ENCODE results near the gene UQCC3. TPM values are rescaled to one million over a fixed set of nuclear protein-coding genes. Genes with fewer than 3 reads are reported as not detected.

The UQCC3 gene
- total and polyA plus RNA-seq, 2 of the 13 experiments (the other 11 are each of a cell fraction or from before 2014, with no cell fraction given): 7.7 to 16.0 TPM

GRCh38 chr11:62671608-62672389 is at the start of gene UQCC3, which contains the start of gene LBHD1 (continued):
- TF ChIP-seq LRRFIP1 (CRISPR knock-in tag; conservative IDR thresholded peaks at IDR 0.05) (no peak), SNAPC2 (CRISPR knock-in tag; IDR thresholded peaks at IDR 0.05) (peak; percentile 44; the same call in 1 of the 2 replicates), NR2F2 (IDR thresholded peaks at IDR 0.05; ENCODE audit: borderline replicate concordance, low read depth) (no peak), ZNF639 (CRISPR knock-in tag; conservative IDR thresholded peaks at IDR 0.05) (0 out of 2 replicates have a peak, but pooled peaks have one; percentile 35), JDP2 (CRISPR knock-in tag; IDR thresholded peaks at IDR 0.05; ENCODE audit: borderline replicate concordance) (no peak; the same call in 1 of the 2 replicates), TBL1XR1 (IDR thresholded peaks at IDR 0.05; ENCODE audit: borderline replicate concordance, low read length, partially characterized antibody) (no peak), RBM39 (IDR thresholded peaks at IDR 0.05; ENCODE audit: low read depth, low read length, poor library complexity, severe bottlenecking) (peak; percentile 86), ZBTB7B (CRISPR knock-in tag; IDR thresholded peaks at IDR 0.05) (peak; percentile 48; the same call in 1 of the 2 replicates), ZZZ3 (CRISPR knock-in tag; IDR thresholded peaks at IDR 0.05; ENCODE audit: borderline replicate concordance) (peak; percentile 24; the same call in 1 of the 2 replicates), SMYD3 (CRISPR knock-in tag; IDR thresholded peaks at IDR 0.05) (no peak), MAFK (conservative IDR thresholded peaks at IDR 0.05 in 1 of 2, IDR thresholded peaks at IDR 0.05 in 1 of 2; ENCODE audit: low read length in 2 of 2) (peak in 1 of 2 experiments; percentile 47; a peak in 1 of 4 replicates), ZUFSP (CRISPR knock-in tag; IDR thresholded peaks at IDR 0.05; ENCODE audit: borderline replicate concordance) (no peak), ZNF644 (CRISPR knock-in tag; IDR thresholded peaks at IDR 0.05; ENCODE audit: low read depth) (no peak), ZNF776 (CRISPR knock-in tag; IDR thresholded peaks at IDR 0.05) (peak; percentile 73; the same call in 1 of the 2 replicates), ZBTB26 (CRISPR knock-in tag; IDR thresholded peaks at IDR 0.05; ENCODE audit: borderline replicate concordance) (no peak), TARDBP (CRISPR knock-in tag; IDR thresholded peaks at IDR 0.05) (peak; percentile 50; the same call in 1 of the 2 replicates), SMAD3 (CRISPR knock-in tag; IDR thresholded peaks at IDR 0.05) (no peak), ZBTB10 (CRISPR knock-in tag; IDR thresholded peaks at IDR 0.05; ENCODE audit: borderline replicate concordance) (no peak)
